ENCODE results near the gene EMC8.

Gene EMC8

DNA sequence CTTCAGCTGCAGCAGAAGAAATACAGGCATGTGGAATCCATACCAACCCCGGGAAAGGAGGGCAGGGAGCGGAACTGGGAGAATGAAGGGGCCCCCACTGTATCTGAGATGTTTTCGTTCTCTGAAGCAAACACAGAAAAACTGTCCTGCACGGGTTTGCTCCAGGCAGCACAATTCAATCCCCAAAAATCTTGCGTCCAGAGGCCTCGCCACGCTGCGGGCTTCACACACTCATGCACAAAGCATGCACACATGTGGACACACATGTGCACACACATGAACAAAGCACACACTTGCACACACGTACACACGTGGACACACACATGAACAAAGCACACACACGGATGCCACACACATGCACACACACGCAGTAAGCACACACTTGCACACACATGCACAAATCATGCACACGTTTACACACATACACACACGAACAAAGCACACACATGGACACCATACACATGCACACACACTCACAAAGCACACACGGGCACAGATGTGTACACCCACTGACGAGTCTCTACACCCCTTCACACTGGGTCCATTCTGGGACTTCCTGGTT lies 27.4 kb upstream of the EMC8 start:
- H3K36me3 ChIP-seq (ENCODE audit: control insufficient read depth, insufficient read depth, low read length): no peaks in the 10 kb centered on the region
- H3K4me1 ChIP-seq (ENCODE audit: control insufficient read depth, insufficient read depth, low read length, poor library complexity, severe bottlenecking): no peaks in the 10 kb centered on the region
- peaks cover 5% of the 10 kb centered on the region for H3K27me3 ChIP-seq (replicated peaks; ENCODE audit: control insufficient read depth, insufficient read depth, low read length, poor library complexity, severe bottlenecking)
- DNase-seq: no peak
- no peak overlapping the region for H3K4me3 ChIP-seq (ENCODE audit: insufficient read depth, low read depth, low read length, poor library complexity, severe bottlenecking)
- H3K27ac ChIP-seq (ENCODE audit: insufficient read depth, low read length, poor library complexity, severe bottlenecking): no peak overlapping the region
- no peaks in the 10 kb centered on the region for H3K9me3 ChIP-seq (ENCODE audit: control insufficient read depth, low read length)

DNA sequence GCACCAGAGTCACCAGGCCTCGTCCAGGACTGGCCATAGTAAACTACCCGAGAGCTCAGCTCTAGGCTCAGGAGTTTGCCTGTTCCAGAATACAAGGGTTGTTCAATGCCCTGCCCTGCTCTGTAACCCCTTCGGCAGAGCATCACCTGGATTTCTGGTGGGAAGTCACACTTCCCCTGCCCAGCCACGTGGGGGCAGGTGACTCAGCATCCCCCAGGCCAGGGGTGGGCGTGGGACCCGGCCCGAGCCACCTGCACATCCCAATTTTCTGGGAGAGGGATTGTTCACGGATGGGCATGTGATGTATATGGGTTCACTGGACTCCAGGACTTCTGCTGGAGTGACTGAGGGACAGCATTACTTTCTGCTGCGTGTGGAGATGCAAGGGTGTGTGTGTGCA lies 26.0 kb upstream of the EMC8 start:
- Histone ChIP-seq H3K36me3 (ENCODE audit: control insufficient read depth, insufficient read depth, low read length) (no peaks in the 10 kb centered on the region), H3K4me3 (ENCODE audit: insufficient read depth, low read depth, low read length, poor library complexity, severe bottlenecking) (no peak overlapping the region), H3K9me3 (ENCODE audit: control insufficient read depth, low read length) (no peaks in the 10 kb centered on the region), H3K4me1 (ENCODE audit: control insufficient read depth, insufficient read depth, low read length, poor library complexity, severe bottlenecking) (no peaks in the 10 kb centered on the region), H3K27ac (ENCODE audit: insufficient read depth, low read length, poor library complexity, severe bottlenecking) (no peak overlapping the region), H3K27me3 (replicated peaks; ENCODE audit: control insufficient read depth, insufficient read depth, low read length, poor library complexity, severe bottlenecking) (peaks cover 4% of the 10 kb centered on the region)
- DNase-seq: no peak

DNA sequence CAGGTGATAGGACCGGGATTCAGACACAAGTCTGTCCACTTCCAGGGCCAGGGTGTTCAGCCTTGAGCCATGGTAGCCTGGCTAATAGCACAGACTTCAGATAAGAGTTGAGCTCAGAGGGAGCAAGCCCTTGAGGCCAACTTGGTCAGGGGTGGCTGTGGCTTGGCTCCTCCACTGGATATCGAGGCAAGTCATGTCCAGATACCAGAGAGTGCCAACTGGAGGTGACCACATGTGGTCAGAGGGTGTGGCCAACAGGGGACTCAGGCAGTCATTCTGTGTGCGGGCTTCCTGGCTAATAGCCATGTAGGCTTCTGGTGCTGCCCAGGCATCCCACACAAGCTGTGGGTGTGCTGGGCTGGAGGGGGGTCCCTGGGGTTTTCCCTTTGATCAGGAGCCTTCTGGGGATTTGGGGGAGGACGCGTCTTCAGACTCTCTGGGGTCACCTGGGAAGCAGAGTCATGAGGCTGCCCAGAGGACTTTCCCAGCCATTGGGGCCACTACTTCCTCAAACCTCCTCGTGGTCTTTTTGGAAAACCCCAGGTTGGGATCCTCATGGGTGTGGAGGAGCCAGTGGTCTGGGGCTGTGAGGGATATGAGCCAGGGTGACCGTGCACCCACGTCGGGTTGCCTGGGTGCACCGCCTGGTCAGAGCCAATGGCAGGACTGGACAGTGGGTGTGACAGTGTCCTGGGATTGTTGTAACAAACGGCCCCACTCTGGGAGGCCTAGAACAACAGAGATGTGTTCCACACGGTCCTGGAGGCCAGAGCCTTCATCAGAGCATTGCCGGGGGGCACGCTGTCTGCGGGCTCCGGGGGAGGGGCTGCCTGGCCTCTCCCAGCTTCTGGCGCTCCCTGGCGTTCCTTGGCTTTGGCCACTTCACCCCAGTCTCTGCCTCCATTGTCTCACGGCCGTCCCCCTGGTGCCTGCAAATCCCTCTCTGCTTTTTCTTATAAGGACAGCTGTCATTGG lies 25.1 kb upstream of the EMC8 start:
- Histone ChIP-seq H3K4me1 (ENCODE audit: control insufficient read depth, insufficient read depth, low read length, poor library complexity, severe bottlenecking) (no peaks in the 10 kb centered on the region), H3K9me3 (ENCODE audit: control insufficient read depth, low read length) (no peaks in the 10 kb centered on the region), H3K4me3 (ENCODE audit: insufficient read depth, low read depth, low read length, poor library complexity, severe bottlenecking) (no peak overlapping the region), H3K27me3 (replicated peaks; ENCODE audit: control insufficient read depth, insufficient read depth, low read length, poor library complexity, severe bottlenecking) (no peaks in the 10 kb centered on the region), H3K27ac (ENCODE audit: insufficient read depth, low read length, poor library complexity, severe bottlenecking) (no peak overlapping the region), H3K36me3 (ENCODE audit: control insufficient read depth, insufficient read depth, low read length) (no peaks in the 10 kb centered on the region)
- DNase-seq: no peak

DNA sequence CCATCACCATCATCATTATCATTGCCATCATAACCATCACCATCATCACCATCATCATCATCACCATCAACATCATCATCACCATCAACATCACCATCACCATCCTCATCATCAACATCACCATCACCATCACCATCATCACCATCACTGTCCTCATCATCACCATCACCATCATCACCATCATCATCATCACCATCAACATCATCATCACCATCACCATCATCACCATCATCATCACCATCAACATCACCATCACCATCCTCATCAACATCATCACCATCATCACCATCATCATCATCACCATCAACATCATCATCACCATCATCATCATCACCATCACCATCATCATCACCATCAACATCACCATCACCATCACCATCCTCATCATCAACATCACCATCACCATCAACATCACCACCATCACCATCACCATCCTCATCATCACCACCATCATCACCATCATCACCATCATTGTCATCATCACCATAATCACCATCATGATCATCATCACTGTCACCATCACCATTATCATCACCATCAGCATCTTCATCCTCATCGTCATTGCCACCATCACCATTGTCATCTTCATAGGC lies 24.1 kb upstream of the EMC8 start:
- no peak for DNase-seq
- Histone ChIP-seq H3K4me1 (ENCODE audit: control insufficient read depth, insufficient read depth, low read length, poor library complexity, severe bottlenecking) (no peaks in the 10 kb centered on the region), H3K27me3 (replicated peaks; ENCODE audit: control insufficient read depth, insufficient read depth, low read length, poor library complexity, severe bottlenecking) (no peaks in the 10 kb centered on the region), H3K4me3 (ENCODE audit: insufficient read depth, low read depth, low read length, poor library complexity, severe bottlenecking) (no peak overlapping the region), H3K27ac (ENCODE audit: insufficient read depth, low read length, poor library complexity, severe bottlenecking) (no peak overlapping the region), H3K9me3 (ENCODE audit: control insufficient read depth, low read length) (no peaks in the 10 kb centered on the region), H3K36me3 (ENCODE audit: control insufficient read depth, insufficient read depth, low read length) (no peaks in the 10 kb centered on the region)

DNA sequence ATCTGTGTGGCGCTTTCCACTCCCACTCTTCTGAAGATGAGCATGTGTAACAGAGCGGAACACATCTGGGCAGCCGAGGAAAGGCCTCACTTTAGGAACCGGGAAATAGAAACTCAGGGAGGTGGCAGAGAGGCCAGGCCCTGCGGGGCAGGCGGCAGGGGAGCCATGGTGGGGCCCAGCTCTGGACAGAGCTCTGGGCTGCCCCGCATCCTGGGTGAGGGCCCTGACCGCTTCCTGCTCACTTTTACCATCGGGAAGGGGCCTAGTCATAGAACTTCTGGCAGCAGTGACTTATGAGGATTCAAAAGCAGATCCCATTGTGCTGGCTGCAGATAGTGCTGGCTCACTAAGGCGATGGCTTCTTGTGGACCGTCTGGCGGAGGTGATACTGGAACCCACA lies 22.8 kb upstream of the EMC8 start:
- H3K4me1 ChIP-seq (ENCODE audit: control insufficient read depth, insufficient read depth, low read length, poor library complexity, severe bottlenecking): no peaks in the 10 kb centered on the region
- no peaks in the 10 kb centered on the region for H3K9me3 ChIP-seq (ENCODE audit: control insufficient read depth, low read length)
- no peaks in the 10 kb centered on the region for H3K36me3 ChIP-seq (ENCODE audit: control insufficient read depth, insufficient read depth, low read length)
- no peaks in the 10 kb centered on the region for H3K27me3 ChIP-seq (replicated peaks; ENCODE audit: control insufficient read depth, insufficient read depth, low read length, poor library complexity, severe bottlenecking)
- no peak for DNase-seq
- no peak overlapping the region for H3K27ac ChIP-seq (ENCODE audit: insufficient read depth, low read length, poor library complexity, severe bottlenecking)
- H3K4me3 ChIP-seq (ENCODE audit: insufficient read depth, low read depth, low read length, poor library complexity, severe bottlenecking): no peak overlapping the region

GRCh38 chr16:85821390-85822135 lies 22.2 kb upstream of the EMC8 start:
- no peaks in the 10 kb centered on the region for H3K27me3 ChIP-seq (replicated peaks; ENCODE audit: control insufficient read depth, insufficient read depth, low read length, poor library complexity, severe bottlenecking)
- no peak overlapping the region for H3K4me3 ChIP-seq (ENCODE audit: insufficient read depth, low read depth, low read length, poor library complexity, severe bottlenecking)
- H3K4me1 ChIP-seq (ENCODE audit: control insufficient read depth, insufficient read depth, low read length, poor library complexity, severe bottlenecking): no peaks in the 10 kb centered on the region
- no peaks in the 10 kb centered on the region for H3K36me3 ChIP-seq (ENCODE audit: control insufficient read depth, insufficient read depth, low read length)
- DNase-seq: peak; percentile 41 to 53 (median 50)
- H3K27ac ChIP-seq (ENCODE audit: insufficient read depth, low read length, poor library complexity, severe bottlenecking): no peak overlapping the region
- no peaks in the 10 kb centered on the region for H3K9me3 ChIP-seq (ENCODE audit: control insufficient read depth, low read length)

DNA sequence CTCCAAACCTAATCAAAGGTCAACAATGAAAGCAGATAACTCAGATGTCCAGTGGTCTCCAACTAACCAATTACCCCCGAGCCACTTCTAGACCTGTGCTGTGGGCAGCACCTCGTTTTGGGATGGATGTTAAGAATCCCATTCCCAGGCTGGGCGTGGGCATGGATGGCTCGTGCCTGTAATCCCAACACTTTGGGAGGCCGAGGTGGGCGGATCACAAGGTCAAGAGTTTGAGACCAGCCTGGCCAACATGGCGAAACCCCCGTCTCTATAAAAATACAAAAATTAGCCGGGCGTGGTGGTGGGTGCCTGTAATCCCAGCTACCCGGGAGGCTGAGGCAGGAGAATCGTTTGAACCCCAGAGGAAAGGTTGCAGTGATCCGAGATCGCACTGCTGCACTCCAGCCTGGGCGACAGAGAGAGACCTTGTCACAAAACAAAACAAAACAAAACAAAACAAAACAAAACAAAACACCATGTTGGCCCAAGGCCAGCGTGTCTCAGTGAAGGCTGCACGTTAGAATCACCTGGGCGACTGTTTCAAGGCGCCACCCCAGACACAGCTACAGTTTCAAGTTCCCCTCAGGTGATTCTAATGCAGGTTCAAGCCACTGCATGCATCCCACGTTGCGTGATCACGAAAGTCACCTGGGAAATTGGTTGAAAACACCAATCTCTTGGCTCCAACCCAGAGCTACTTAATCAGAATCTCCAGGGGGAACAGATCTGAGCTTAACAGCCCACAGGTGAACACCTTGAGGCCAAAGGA lies 21.4 kb upstream of the EMC8 start:
- Histone ChIP-seq H3K4me1 (ENCODE audit: control insufficient read depth, insufficient read depth, low read length, poor library complexity, severe bottlenecking) (no peaks in the 10 kb centered on the region), H3K36me3 (ENCODE audit: control insufficient read depth, insufficient read depth, low read length) (no peaks in the 10 kb centered on the region), H3K4me3 (ENCODE audit: insufficient read depth, low read depth, low read length, poor library complexity, severe bottlenecking) (no peak overlapping the region), H3K27ac (ENCODE audit: insufficient read depth, low read length, poor library complexity, severe bottlenecking) (no peak overlapping the region), H3K9me3 (ENCODE audit: control insufficient read depth, low read length) (no peaks in the 10 kb centered on the region), H3K27me3 (replicated peaks; ENCODE audit: control insufficient read depth, insufficient read depth, low read length, poor library complexity, severe bottlenecking) (no peaks in the 10 kb centered on the region)
- DNase-seq: no peak

- Histone ChIP-seq H3K36me3 (ENCODE audit: control insufficient read depth, insufficient read depth, low read length) (no peaks in the 10 kb centered on the region), H3K4me1 (ENCODE audit: control insufficient read depth, insufficient read depth, low read length, poor library complexity, severe bottlenecking) (no peaks in the 10 kb centered on the region), H3K27me3 (replicated peaks; ENCODE audit: control insufficient read depth, insufficient read depth, low read length, poor library complexity, severe bottlenecking) (no peaks in the 10 kb centered on the region), H3K9me3 (ENCODE audit: control insufficient read depth, low read length) (no peaks in the 10 kb centered on the region), H3K27ac (ENCODE audit: insufficient read depth, low read length, poor library complexity, severe bottlenecking) (no peak overlapping the region), H3K4me3 (ENCODE audit: insufficient read depth, low read depth, low read length, poor library complexity, severe bottlenecking) (no peak overlapping the region)
- no peak for DNase-seq
Measured at GRCh38 chr16:85819771-85820170, 20.4 kb upstream of the EMC8 start.

DNA sequence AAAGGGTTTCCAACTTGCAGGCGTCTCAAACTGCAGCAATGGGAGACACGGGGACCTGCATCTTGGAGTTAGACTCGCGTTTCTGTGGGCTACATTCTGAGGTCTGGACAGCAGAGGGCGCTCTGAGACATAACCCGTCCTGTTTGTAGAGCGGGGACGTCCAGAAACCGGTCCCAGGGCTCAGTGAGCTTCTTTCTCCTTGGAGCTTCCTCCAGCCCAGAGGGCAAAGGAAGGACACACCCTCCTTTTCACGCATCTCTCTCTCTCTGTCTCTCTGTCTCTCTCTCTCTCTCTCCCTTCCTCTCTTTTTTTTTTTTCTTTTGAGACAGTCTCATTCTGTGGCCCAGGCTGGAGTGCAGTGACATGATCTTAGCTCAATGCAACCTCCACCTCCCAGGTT lies 19.9 kb upstream of the EMC8 start:
- peak; percentile 57 to 71 (median 58) for DNase-seq
- Histone ChIP-seq H3K27ac (ENCODE audit: insufficient read depth, low read length, poor library complexity, severe bottlenecking) (no peak overlapping the region), H3K4me3 (ENCODE audit: insufficient read depth, low read depth, low read length, poor library complexity, severe bottlenecking) (no peak overlapping the region), H3K9me3 (ENCODE audit: control insufficient read depth, low read length) (no peaks in the 10 kb centered on the region), H3K36me3 (ENCODE audit: control insufficient read depth, insufficient read depth, low read length) (no peaks in the 10 kb centered on the region), H3K4me1 (ENCODE audit: control insufficient read depth, insufficient read depth, low read length, poor library complexity, severe bottlenecking) (no peaks in the 10 kb centered on the region), H3K27me3 (replicated peaks; ENCODE audit: control insufficient read depth, insufficient read depth, low read length, poor library complexity, severe bottlenecking) (no peaks in the 10 kb centered on the region)
